ENCODE measurements around the gene PDGFA. TPM values are rescaled to one million over a fixed set of nuclear protein-coding genes. Genes with fewer than 3 reads are reported as not detected.

The PDGFA gene
- total RNA-seq, 4 donors from 2014 or later, result 5.1 to 13.5 (median 8.5) TPM

GRCh38 chr7:464454-465401 lies 54.9 kb downstream of the PDGFA start:
- intact Hi-C loops (cut with DNase I), result no loop called here

GRCh38 chr7:463817-464453 lies 55.7 kb downstream of the PDGFA start:
- 88 to 100% methylated on average over 1 to 11 of the region's 35 CpGs for WGBS, 2 donors

More at GRCh38 chr7:464454-465401, 54.9 kb downstream of the PDGFA start:
- H3K27ac ChIP-seq, result peak overlapping the region in 1 of 4 donors; percentile 14
- 53 to 76% methylated on average over 17 of the region's 34 CpGs for WGBS, 2 donors
- H3K4me3 ChIP-seq, result no peak overlapping the region
- TF ChIP-seq POLR2A (IDR thresholded peaks at IDR 0.05) (no peak), CTCF (IDR thresholded peaks at IDR 0.05) (no peak)
- H3K4me1 ChIP-seq, result peaks cover 0 to 45% (median 15%) of the 10 kb centered on the region in 3 donors
- no peak for DNase-seq
- H3K27me3 ChIP-seq, result no peaks in the 10 kb centered on the region
- H3K36me3 ChIP-seq, result no peaks in the 10 kb centered on the region
- no peaks in the 10 kb centered on the region for H3K9me3 ChIP-seq

GRCh38 chr7:463362-463781 lies 56.3 kb downstream of the PDGFA start:
- no CpG with 5 or more reads among the region's 36 CpGs for WGBS, 2 donors
- Histone ChIP-seq H3K4me1 (peaks cover 0 to 34% (median 15%) of the 10 kb centered on the region in 3 donors), H3K36me3 (no peaks in the 10 kb centered on the region), H3K27ac (no peak overlapping the region), H3K9me3 (no peaks in the 10 kb centered on the region), H3K27me3 (no peaks in the 10 kb centered on the region), H3K4me3 (no peak overlapping the region)
- no peak for DNase-seq
- TF ChIP-seq POLR2A (IDR thresholded peaks at IDR 0.05), result no peak
- TF ChIP-seq CTCF (IDR thresholded peaks at IDR 0.05), result no peak
- intact Hi-C loops (cut with DNase I), result no loop called here

More at GRCh38 chr7:463817-464453, 55.7 kb downstream of the PDGFA start:
- peaks cover 0 to 38% (median 15%) of the 10 kb centered on the region in 3 donors for H3K4me1 ChIP-seq
- TF ChIP-seq POLR2A (IDR thresholded peaks at IDR 0.05) (no peak), CTCF (IDR thresholded peaks at IDR 0.05) (no peak)
- DNase-seq, result no peak
- H3K27me3 ChIP-seq, result no peaks in the 10 kb centered on the region
- no peak overlapping the region for H3K4me3 ChIP-seq
- H3K27ac ChIP-seq, result no peak overlapping the region
- H3K36me3 ChIP-seq, result no peaks in the 10 kb centered on the region
- no peaks in the 10 kb centered on the region for H3K9me3 ChIP-seq
- intact Hi-C loops (cut with DNase I), result no loop called here

- TF ChIP-seq CTCF (IDR thresholded peaks at IDR 0.05) (no peak), POLR2A (IDR thresholded peaks at IDR 0.05) (no peak)
- DNase-seq, result no peak
- WGBS, 2 donors, result no CpG with 5 or more reads among the region's 49 CpGs
Observed at GRCh38 chr7:462173-463103, 57.2 kb downstream of the PDGFA start.

More at GRCh38 chr7:462173-463103, 57.2 kb downstream of the PDGFA start:
- intact Hi-C loops (cut with DNase I), result no loop called here
- Histone ChIP-seq H3K4me3 (no peak overlapping the region), H3K36me3 (no peaks in the 10 kb centered on the region), H3K27ac (no peak overlapping the region), H3K9me3 (no peaks in the 10 kb centered on the region), H3K27me3 (no peaks in the 10 kb centered on the region), H3K4me1 (peaks cover 0 to 34% (median 15%) of the 10 kb centered on the region in 3 donors)

Measured in esophagus squamous epithelium (tissue), 5 donors.